HCT116 (cell line): ENCODE results near the gene UNKL. TPM values are rescaled to one million over a fixed set of nuclear protein-coding genes. Genes with fewer than 3 reads are reported as not detected.
A peak's percentile ranks its signal among the peaks of the same experiment; 100 is the strongest.

Experiments used
- ATAC-seq: fragments of 200-7000 bp; cut with Tn5 transposase; 2 replicates; pipeline ENCODE4 v1.9.1; 2020; ENCODE audit warnings: mild to moderate bottlenecking, moderate library complexity
- BruUV-seq: library from RNA; stranded (reverse); fragments of 400-500 nt; replicated peaks from 2 replicates; lab custom pipeline; 2021; lab: Mats Ljungman, UMichigan
- CTCF ChIA-PET: fragments of 300-600 bp; sonication (Branson Sonifier 250); formaldehyde crosslinking; loops from one replicate; lab custom pipeline; 2021; ENCODE audit warnings: antibody characterized with exemption; lab: Charles Lee
- POLR2A ChIA-PET: fragments of 300-600, 350-600 bp; sonication (Branson Sonifier 250); formaldehyde crosslinking; loops from one replicate; lab custom pipeline; 2021; ENCODE audit warnings: antibody characterized with exemption; lab: Charles Lee
- RAD21 ChIA-PET, 2 experiments: fragments of 300-600 bp; sonication (Branson Sonifier 250); formaldehyde crosslinking; loops; one replicate each; lab custom pipeline; 2023; ENCODE audit warnings: low total read pairs in 2 of 2; ENCODE audit not compliant: uncharacterized antibody in 2 of 2, unreplicated experiment in 2 of 2, low non-redundant PET in 1 of 2; lab: Charles Lee
- DNase-seq: peaks from one replicate; pipeline ENCODE4 v3.0.0-alpha.2; 2010; ENCODE audit warnings: low read depth, low spot score
- H2AFZ ChIP-seq: fragments of 200-600 bp; shearing (Covaris generic), sonication (generic); 2 replicates; pipeline ENCODE4 v1.6.1; 2017; ENCODE audit warnings: low read depth, mixed run types, mixed read lengths, antibody characterized with exemption, low read length; ENCODE audit not compliant: poor library complexity, severe bottlenecking
- H3K27ac ChIP-seq: 2 replicates; pipeline ENCODE4 v1.5.1; 2012; ENCODE audit warnings: low read depth, low read length
- H3K27me3 ChIP-seq: fragments of 200-600 bp; sonication (generic); 2 replicates; pipeline ENCODE4 v1.6.1; 2016; ENCODE audit warnings: mixed run types, low read length, mixed read lengths; ENCODE audit not compliant: insufficient read depth
- H3K36me3 ChIP-seq, 2 experiments: fragments of 200-500 bp in 1 of 2; fragments of 200-600 bp in 1 of 2; sonication (Bioruptor generic) in 1 of 2; sonication (generic) in 1 of 2; 2 replicates each; pipeline versions ENCODE4 v1.5.1 to v1.6.1; 2014 to 2016; ENCODE audit warnings: low read length in 2 of 2, inconsistent platforms in 1 of 2, mixed read lengths in 1 of 2, mixed run types in 1 of 2; ENCODE audit not compliant: insufficient read depth in 2 of 2, control insufficient read depth in 1 of 2
- H3K4me1 ChIP-seq, 2 experiments: fragments of 200-600 bp in 1 of 2; sonication (generic) in 1 of 2; 2 replicates each; pipeline versions ENCODE4 v1.5.1 to v1.6.1; 2012 to 2017; ENCODE audit warnings: low read length in 2 of 2, inconsistent platforms in 1 of 2, mild to moderate bottlenecking in 1 of 2, mixed read lengths in 1 of 2, mixed run types in 1 of 2, moderate library complexity in 1 of 2; ENCODE audit not compliant: insufficient read depth in 2 of 2, control insufficient read depth in 1 of 2
- H3K4me2 ChIP-seq: fragments of 200-600 bp; sonication (generic); 2 replicates; pipeline ENCODE4 v1.6.1; 2017; ENCODE audit warnings: mixed run types, low read length, mixed read lengths
- H3K4me3 ChIP-seq, 2 experiments: fragments of 200-600 bp in 1 of 2; sonication (generic) in 1 of 2; replicated peaks in 1 of 2; 2 replicates each; pipeline ENCODE4 v1.5.1; 2011 to 2016; ENCODE audit warnings: low read length in 2 of 2, control low read depth in 1 of 2, low read depth in 1 of 2, mild to moderate bottlenecking in 1 of 2, mixed read lengths in 1 of 2, mixed run types in 1 of 2
- H3K79me2 ChIP-seq: fragments of 200-600 bp; sonication (generic); 2 replicates; pipeline ENCODE4 v1.6.1; 2017; ENCODE audit warnings: mild to moderate bottlenecking, mixed run types, low read length, moderate library complexity, mixed read lengths; ENCODE audit not compliant: insufficient read depth
- H3K9ac ChIP-seq: fragments of 200-600 bp; sonication (generic); 2 replicates; pipeline ENCODE4 v1.6.1; 2016; ENCODE audit warnings: low read length, mixed read lengths
- H3K9me2 ChIP-seq: fragments of 200-600 bp; sonication (generic), shearing (Covaris generic); 2 replicates; pipeline ENCODE4 v1.6.1; 2017; ENCODE audit warnings: mixed run types, mild to moderate bottlenecking, moderate library complexity; ENCODE audit not compliant: insufficient read depth
- H3K9me3 ChIP-seq, 2 experiments: fragments of 200-500 bp in 1 of 2; fragments of 200-600 bp in 1 of 2; sonication (Bioruptor generic) in 1 of 2; sonication (generic) in 1 of 2; 2 replicates each; pipeline ENCODE4 v1.6.1; 2014 to 2017; ENCODE audit warnings: low read length in 2 of 2, mixed read lengths in 2 of 2, inconsistent platforms in 1 of 2, low read depth in 1 of 2, mild to moderate bottlenecking in 1 of 2, mixed run types in 1 of 2, moderate library complexity in 1 of 2; ENCODE audit not compliant: control insufficient read depth in 1 of 2, insufficient read depth in 1 of 2
- H4K20me1 ChIP-seq: fragments of 200-600 bp; sonication (generic), shearing (Covaris generic); 2 replicates; pipeline ENCODE4 v1.6.1; 2017; ENCODE audit warnings: mixed run types, mild to moderate bottlenecking, moderate library complexity; ENCODE audit not compliant: insufficient read depth
- ELF1 ChIP-seq: IDR thresholded peaks from 2 replicates; pipeline ENCODE4 v1.6.1; 2012; ENCODE audit warnings: low read depth, borderline replicate concordance
- EZH2phosphoT487 ChIP-seq: fragments of 200-600 bp; IDR thresholded peaks from 2 replicates; pipeline ENCODE4 v1.6.1; 2018; ENCODE audit warnings: antibody characterized with exemption, borderline replicate concordance
- FOSL1 ChIP-seq: IDR thresholded peaks from 2 replicates; pipeline ENCODE4 v1.6.1; 2012; ENCODE audit warnings: low read depth
- JUND ChIP-seq: IDR thresholded peaks from 2 replicates; pipeline ENCODE4 v1.6.1; 2012
- SIN3A ChIP-seq: IDR thresholded peaks from 2 replicates; pipeline ENCODE4 v1.6.1; 2012; ENCODE audit warnings: low read depth
- SP1 ChIP-seq: IDR thresholded peaks from 2 replicates; pipeline ENCODE4 v1.6.1; 2012; ENCODE audit warnings: low read depth
- SRF ChIP-seq: IDR thresholded peaks from 2 replicates; pipeline ENCODE4 v1.6.1; 2012; ENCODE audit warnings: low read depth
- YY1 ChIP-seq: IDR thresholded peaks from 2 replicates; pipeline ENCODE4 v1.6.1; 2011; ENCODE audit warnings: low read length, low read depth, moderate library complexity, mild to moderate bottlenecking; ENCODE audit not compliant: insufficient replicate concordance; ENCODE audit errors: extremely low read depth
- intact Hi-C: fragments of 100-400 bp; cut with micrococcal nuclease; formaldehyde crosslinking; loops from 2 replicates; pipeline ENCODE4 v1.10.0; 2022
- total RNA-seq: library from RNA; stranded (reverse); gene quantifications from one replicate; pipeline ENCODE4 v1.2.1, GENCODE V29; 2021; ENCODE audit not compliant: unreplicated experiment
- TF ChIP-seq, protein P1 (sequence below), 3 experiments: fragments of 200-600 bp in 1 of 3; sonication (generic) in 1 of 3; IDR thresholded peaks in 2 of 3; conservative IDR thresholded peaks in 1 of 3; 2 replicates each; pipeline ENCODE4 v1.5.1; 2012 to 2017; ENCODE audit warnings: low read depth in 2 of 3, low read length in 2 of 3, antibody characterized with exemption in 1 of 3, borderline replicate concordance in 1 of 3, control low read depth in 1 of 3, mild to moderate bottlenecking in 1 of 3, mixed read lengths in 1 of 3, mixed run types in 1 of 3, moderate library complexity in 1 of 3; ENCODE audit not compliant: insufficient read depth in 1 of 3
- TF ChIP-seq, protein P2 (sequence below): IDR thresholded peaks from 2 replicates; pipeline ENCODE4 v1.6.1; 2012
- TF ChIP-seq, protein P3 (sequence below): IDR thresholded peaks from 2 replicates; pipeline ENCODE4 v1.6.1; 2012; ENCODE audit warnings: low read depth

UNKL gene
- total RNA-seq, 1 experiment from 2014 or later, result 24.9 TPM

DNA sequence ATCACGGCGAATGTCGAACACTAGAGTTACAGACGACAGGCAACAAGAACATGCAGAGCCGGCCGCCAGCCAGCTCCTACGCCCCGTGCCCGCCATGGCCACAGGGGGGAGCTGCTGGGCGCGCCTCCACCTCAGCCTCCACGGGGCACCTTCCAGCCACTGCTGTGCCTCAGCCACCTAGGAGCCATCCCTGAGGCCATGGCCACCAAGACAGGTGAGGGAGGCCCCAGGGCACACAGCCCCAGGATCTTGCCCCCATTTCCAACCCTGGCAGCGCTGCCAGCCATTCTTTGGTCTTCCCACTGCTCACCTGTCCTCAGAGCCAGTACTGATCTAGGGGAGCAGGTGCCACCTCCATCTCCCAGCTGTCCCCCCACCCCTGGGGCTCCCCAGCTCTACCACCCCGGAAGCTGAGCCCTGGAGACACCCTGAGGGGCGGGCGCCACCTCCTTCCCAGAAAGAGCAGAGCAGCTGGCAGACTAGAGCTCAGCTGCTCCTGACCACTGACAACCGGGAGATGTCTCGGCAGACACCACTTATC lies 50.9 kb downstream of the UNKL start (continued):
- TF ChIP-seq, protein P1, sequence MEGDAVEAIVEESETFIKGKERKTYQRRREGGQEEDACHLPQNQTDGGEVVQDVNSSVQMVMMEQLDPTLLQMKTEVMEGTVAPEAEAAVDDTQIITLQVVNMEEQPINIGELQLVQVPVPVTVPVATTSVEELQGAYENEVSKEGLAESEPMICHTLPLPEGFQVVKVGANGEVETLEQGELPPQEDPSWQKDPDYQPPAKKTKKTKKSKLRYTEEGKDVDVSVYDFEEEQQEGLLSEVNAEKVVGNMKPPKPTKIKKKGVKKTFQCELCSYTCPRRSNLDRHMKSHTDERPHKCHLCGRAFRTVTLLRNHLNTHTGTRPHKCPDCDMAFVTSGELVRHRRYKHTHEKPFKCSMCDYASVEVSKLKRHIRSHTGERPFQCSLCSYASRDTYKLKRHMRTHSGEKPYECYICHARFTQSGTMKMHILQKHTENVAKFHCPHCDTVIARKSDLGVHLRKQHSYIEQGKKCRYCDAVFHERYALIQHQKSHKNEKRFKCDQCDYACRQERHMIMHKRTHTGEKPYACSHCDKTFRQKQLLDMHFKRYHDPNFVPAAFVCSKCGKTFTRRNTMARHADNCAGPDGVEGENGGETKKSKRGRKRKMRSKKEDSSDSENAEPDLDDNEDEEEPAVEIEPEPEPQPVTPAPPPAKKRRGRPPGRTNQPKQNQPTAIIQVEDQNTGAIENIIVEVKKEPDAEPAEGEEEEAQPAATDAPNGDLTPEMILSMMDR (IDR thresholded peaks at IDR 0.05 in 2 of 3, conservative IDR thresholded peaks at IDR 0.05 in 1 of 3; ENCODE audit: borderline replicate concordance in 1 of 3, insufficient read depth in 1 of 3, low read depth in 2 of 3, low read length in 2 of 3), result peak; percentile 70 to 93 (median 88)
- TF ChIP-seq, protein P2, sequence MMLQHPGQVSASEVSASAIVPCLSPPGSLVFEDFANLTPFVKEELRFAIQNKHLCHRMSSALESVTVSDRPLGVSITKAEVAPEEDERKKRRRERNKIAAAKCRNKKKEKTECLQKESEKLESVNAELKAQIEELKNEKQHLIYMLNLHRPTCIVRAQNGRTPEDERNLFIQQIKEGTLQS, result no peak
- TF ChIP-seq SIN3A (no peak), SRF (no peak), JUND (no peak), FOSL1 (no peak), YY1 (peak; percentile 33)

DNA sequence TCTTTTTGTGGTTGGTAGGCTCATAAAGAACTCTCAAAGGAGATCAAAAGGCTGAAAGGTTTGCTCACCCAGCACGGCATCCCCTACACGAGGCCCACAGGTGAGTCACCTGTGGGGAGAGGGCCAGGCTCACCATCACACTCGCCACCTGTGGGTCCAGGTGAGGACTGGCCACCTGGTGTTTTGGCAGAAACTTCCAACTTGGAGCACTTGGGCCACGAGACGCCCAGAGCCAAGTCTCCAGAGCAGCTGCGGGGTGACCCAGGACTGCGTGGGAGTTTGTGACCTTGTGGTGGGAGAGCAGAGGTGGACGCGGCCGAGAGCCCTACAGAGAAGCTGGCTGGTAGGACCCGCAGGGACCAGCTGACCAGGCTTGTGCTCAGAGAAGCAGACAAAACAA lies 51.7 kb downstream of the UNKL start:
- intact Hi-C loops, result loop anchor here (10.0 kb wide), 1 partner anchor 52 kb away; the partner anchor contains the start of gene UNKL
- no peak for ATAC-seq
- TF ChIP-seq EZH2phosphoT487 (no peak), ELF1 (no peak), YY1 (no peak), SRF (no peak), SP1 (no peak)
- TF ChIP-seq, protein P3, sequence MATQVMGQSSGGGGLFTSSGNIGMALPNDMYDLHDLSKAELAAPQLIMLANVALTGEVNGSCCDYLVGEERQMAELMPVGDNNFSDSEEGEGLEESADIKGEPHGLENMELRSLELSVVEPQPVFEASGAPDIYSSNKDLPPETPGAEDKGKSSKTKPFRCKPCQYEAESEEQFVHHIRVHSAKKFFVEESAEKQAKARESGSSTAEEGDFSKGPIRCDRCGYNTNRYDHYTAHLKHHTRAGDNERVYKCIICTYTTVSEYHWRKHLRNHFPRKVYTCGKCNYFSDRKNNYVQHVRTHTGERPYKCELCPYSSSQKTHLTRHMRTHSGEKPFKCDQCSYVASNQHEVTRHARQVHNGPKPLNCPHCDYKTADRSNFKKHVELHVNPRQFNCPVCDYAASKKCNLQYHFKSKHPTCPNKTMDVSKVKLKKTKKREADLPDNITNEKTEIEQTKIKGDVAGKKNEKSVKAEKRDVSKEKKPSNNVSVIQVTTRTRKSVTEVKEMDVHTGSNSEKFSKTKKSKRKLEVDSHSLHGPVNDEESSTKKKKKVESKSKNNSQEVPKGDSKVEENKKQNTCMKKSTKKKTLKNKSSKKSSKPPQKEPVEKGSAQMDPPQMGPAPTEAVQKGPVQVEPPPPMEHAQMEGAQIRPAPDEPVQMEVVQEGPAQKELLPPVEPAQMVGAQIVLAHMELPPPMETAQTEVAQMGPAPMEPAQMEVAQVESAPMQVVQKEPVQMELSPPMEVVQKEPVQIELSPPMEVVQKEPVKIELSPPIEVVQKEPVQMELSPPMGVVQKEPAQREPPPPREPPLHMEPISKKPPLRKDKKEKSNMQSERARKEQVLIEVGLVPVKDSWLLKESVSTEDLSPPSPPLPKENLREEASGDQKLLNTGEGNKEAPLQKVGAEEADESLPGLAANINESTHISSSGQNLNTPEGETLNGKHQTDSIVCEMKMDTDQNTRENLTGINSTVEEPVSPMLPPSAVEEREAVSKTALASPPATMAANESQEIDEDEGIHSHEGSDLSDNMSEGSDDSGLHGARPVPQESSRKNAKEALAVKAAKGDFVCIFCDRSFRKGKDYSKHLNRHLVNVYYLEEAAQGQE, result no peak
- TF ChIP-seq, all 23 proteins: peak for 0
- BruUV-seq, result TSS peak; percentile 58
- H3K27me3 ChIP-seq, result no peaks in the 10 kb centered on the region
- no peak overlapping the region for H3K4me3 ChIP-seq
- peaks cover 11 to 22% of the 10 kb centered on the region in 2 experiments for H3K4me1 ChIP-seq
- H3K9me2 ChIP-seq, result no peaks in the 10 kb centered on the region
- H3K79me2 ChIP-seq, result peaks cover 55% of the 10 kb centered on the region
- H3K4me2 ChIP-seq, result no peak overlapping the region
- H3K9ac ChIP-seq, result no peak overlapping the region
- ChIA-PET POLR2A (no interaction called here), RAD21 (interaction anchor here in 1 of 2 experiments (0.9 kb wide), 1 partner anchor 17 kb away, joined by 3 read pairs; no protein-coding TSS in a partner anchor), CTCF (interaction anchor here (0.9 to 1.6 kb wide), 9 partner anchors 16 to 361 kb away, joined by 3 to 5 read pairs (median 3); partner anchors contain the start of genes CRAMP1, IFT140 and UQCC4)
- no peak overlapping the region for H2AFZ ChIP-seq
- peaks cover 3% of the 10 kb centered on the region; the same call in 1 of the 2 replicates for H4K20me1 ChIP-seq
- no peaks in the 10 kb centered on the region for H3K9me3 ChIP-seq
- no peak for DNase-seq
- no peak overlapping the region for H3K27ac ChIP-seq
- peaks cover 29 to 42% of the 10 kb centered on the region in 2 experiments for H3K36me3 ChIP-seq
